ENCODE results near the gene TNF.

Gene TNF

DNA sequence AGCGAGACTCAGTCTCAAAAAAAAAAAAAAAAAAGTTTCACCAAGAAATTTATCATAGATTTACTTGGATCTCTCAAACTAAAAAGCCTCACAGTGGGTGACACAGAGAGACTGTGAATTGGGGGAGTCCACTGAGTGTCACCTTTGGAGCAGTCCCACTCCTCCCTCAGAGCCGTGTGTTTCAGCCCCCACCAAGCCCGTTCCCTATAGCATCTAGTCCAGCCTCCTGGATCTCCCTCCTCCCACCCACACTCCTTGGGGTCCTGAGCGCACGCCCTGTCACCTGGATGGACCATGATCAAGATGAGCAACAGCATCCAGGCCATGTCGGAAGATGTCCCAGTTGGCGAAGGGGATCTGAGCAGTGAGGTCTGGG is 17.0 kb downstream of the TNF start:
- ChIA-PET POLR2A (interaction anchor here (1.0 kb wide), 3 partner anchors 12 to 191 kb away, joined by 3 read pairs; no protein-coding TSS in a partner anchor), CTCF (interaction anchor here (0.6 to 7.6 kb wide), 4 partner anchors 12 to 41 kb away, joined by 3 to 149 read pairs (median 4); partner anchors contain the start of genes LST1, LTB and TNF)
- TF ChIP-seq NFRKB (IDR thresholded peaks at IDR 0.05) (no peak), BHLHE40 (IDR thresholded peaks at IDR 0.05; ENCODE audit: borderline replicate concordance) (no peak), L3MBTL2 (conservative IDR thresholded peaks at IDR 0.05) (no peak), SUZ12 (IDR thresholded peaks at IDR 0.05) (no peak), CTBP1 (IDR thresholded peaks at IDR 0.05; ENCODE audit: borderline replicate concordance) (no peak), ARNT (IDR thresholded peaks at IDR 0.05) (no peak), FOXA1 (IDR thresholded peaks at IDR 0.05) (no peak), LEF1 (IDR thresholded peaks at IDR 0.05; ENCODE audit: borderline replicate concordance) (no peak), FOXK2 (IDR thresholded peaks at IDR 0.05) (no peak), ELF4 (IDR thresholded peaks at IDR 0.05) (no peak), SP1 (IDR thresholded peaks at IDR 0.05) (no peak), TARDBP (IDR thresholded peaks at IDR 0.05) (no peak), FOXM1 (IDR thresholded peaks at IDR 0.05; ENCODE audit: borderline replicate concordance) (no peak), ZNF384 (IDR thresholded peaks at IDR 0.05) (no peak)
- TF ChIP-seq, protein P1, sequence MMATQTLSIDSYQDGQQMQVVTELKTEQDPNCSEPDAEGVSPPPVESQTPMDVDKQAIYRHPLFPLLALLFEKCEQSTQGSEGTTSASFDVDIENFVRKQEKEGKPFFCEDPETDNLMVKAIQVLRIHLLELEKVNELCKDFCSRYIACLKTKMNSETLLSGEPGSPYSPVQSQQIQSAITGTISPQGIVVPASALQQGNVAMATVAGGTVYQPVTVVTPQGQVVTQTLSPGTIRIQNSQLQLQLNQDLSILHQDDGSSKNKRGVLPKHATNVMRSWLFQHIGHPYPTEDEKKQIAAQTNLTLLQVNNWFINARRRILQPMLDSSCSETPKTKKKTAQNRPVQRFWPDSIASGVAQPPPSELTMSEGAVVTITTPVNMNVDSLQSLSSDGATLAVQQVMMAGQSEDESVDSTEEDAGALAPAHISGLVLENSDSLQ (IDR thresholded peaks at IDR 0.05), result no peak

GRCh38 chr6:31597006-31597405 is 21.6 kb downstream of the TNF start:
- ChIA-PET CTCF (interaction anchor here (0.5 to 7.6 kb wide), 9 partner anchors 11 to 355 kb away, joined by 4 to 149 read pairs (median 13); partner anchors contain the start of genes ATP6V1G2, DDX39B, LST1 and LTB), POLR2A (interaction anchor here (0.7 to 5.9 kb wide), 5 partner anchors 9 to 53 kb away, joined by 3 to 91 read pairs (median 12); partner anchors contain the start of genes ATP6V1G2, DDX39B, LTB and NFKBIL1)
- DNase-seq (ENCODE audit: extremely low spot score), result no peak
- TF ChIP-seq SP1 (IDR thresholded peaks at IDR 0.05), result no peak
- TF ChIP-seq LEF1 (IDR thresholded peaks at IDR 0.05; ENCODE audit: borderline replicate concordance), result no peak
- TF ChIP-seq CTBP1 (IDR thresholded peaks at IDR 0.05; ENCODE audit: borderline replicate concordance), result no peak
- TF ChIP-seq NFRKB (IDR thresholded peaks at IDR 0.05), result no peak
- TF ChIP-seq FOXK2 (IDR thresholded peaks at IDR 0.05), result no peak
- no peak for TF ChIP-seq SUZ12 (IDR thresholded peaks at IDR 0.05)
- no peak for TF ChIP-seq TARDBP (IDR thresholded peaks at IDR 0.05)
- no peak for TF ChIP-seq BHLHE40 (IDR thresholded peaks at IDR 0.05; ENCODE audit: borderline replicate concordance)
- TF ChIP-seq ZNF384 (IDR thresholded peaks at IDR 0.05), result no peak
- no peak for TF ChIP-seq HDGF (IDR thresholded peaks at IDR 0.05; ENCODE audit: borderline replicate concordance)
- TF ChIP-seq, protein P1 (IDR thresholded peaks at IDR 0.05), result no peak; the same call in 1 of the 2 replicates
- TF ChIP-seq FOXA1 (IDR thresholded peaks at IDR 0.05), result no peak
- no peak for TF ChIP-seq ELF4 (IDR thresholded peaks at IDR 0.05)
- no peak for TF ChIP-seq L3MBTL2 (conservative IDR thresholded peaks at IDR 0.05)
- no peak for TF ChIP-seq FOXM1 (IDR thresholded peaks at IDR 0.05; ENCODE audit: borderline replicate concordance)
- no peak for TF ChIP-seq ARNT (IDR thresholded peaks at IDR 0.05)

More for the DNA sequence above, 17.0 kb downstream of the TNF start:
- DNase-seq (ENCODE audit: extremely low spot score), result no peak

DNA sequence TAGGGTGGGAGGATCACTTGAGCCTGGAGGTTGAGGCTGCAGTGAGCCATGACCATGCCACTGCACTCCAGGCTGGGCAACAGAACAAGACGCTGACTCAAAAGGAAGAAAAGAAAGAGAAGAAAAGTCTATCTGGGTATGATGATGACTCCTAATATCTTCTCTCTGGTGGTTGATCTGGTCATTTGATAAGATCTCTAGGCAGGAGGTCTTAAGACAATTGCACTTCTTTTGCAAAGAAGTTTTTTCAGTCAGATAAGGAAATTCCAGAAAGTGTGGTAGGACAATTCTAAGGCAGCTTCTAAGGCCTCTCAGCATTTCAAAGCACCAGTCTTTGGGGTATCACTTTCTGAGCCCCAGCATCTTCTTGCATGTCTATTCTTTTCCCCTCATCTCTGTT is 32.0 kb downstream of the TNF start:
- TF ChIP-seq NFRKB (IDR thresholded peaks at IDR 0.05) (no peak), ARNT (IDR thresholded peaks at IDR 0.05) (no peak), CTBP1 (IDR thresholded peaks at IDR 0.05; ENCODE audit: borderline replicate concordance) (no peak), ZNF384 (IDR thresholded peaks at IDR 0.05) (no peak), HDGF (IDR thresholded peaks at IDR 0.05; ENCODE audit: borderline replicate concordance) (no peak), FOXM1 (IDR thresholded peaks at IDR 0.05; ENCODE audit: borderline replicate concordance) (no peak), FOXA1 (IDR thresholded peaks at IDR 0.05) (no peak), ELF4 (IDR thresholded peaks at IDR 0.05) (no peak), TARDBP (IDR thresholded peaks at IDR 0.05) (no peak), L3MBTL2 (conservative IDR thresholded peaks at IDR 0.05) (no peak), BHLHE40 (IDR thresholded peaks at IDR 0.05; ENCODE audit: borderline replicate concordance) (no peak), SP1 (IDR thresholded peaks at IDR 0.05) (no peak), FOXK2 (IDR thresholded peaks at IDR 0.05) (no peak), LEF1 (IDR thresholded peaks at IDR 0.05; ENCODE audit: borderline replicate concordance) (no peak), SUZ12 (IDR thresholded peaks at IDR 0.05) (no peak)
- TF ChIP-seq, protein P1 (IDR thresholded peaks at IDR 0.05), result no peak

GRCh38 chr6:31609519-31610406 is 34.4 kb downstream of the TNF start:
- POLR2A ChIA-PET, result interaction anchor here (0.7 to 2.1 kb wide), 5 partner anchors 29 to 68 kb away, joined by 3 to 9 read pairs (median 3); partner anchors contain the start of genes C6orf47, DDX39B and GPANK1
- TF ChIP-seq, protein P1 (IDR thresholded peaks at IDR 0.05), result no peak
- TF ChIP-seq CTBP1 (IDR thresholded peaks at IDR 0.05; ENCODE audit: borderline replicate concordance) (no peak), FOXK2 (IDR thresholded peaks at IDR 0.05) (no peak), FOXA1 (IDR thresholded peaks at IDR 0.05) (no peak), ARNT (IDR thresholded peaks at IDR 0.05) (no peak), TARDBP (IDR thresholded peaks at IDR 0.05) (no peak)
- no peak for DNase-seq (ENCODE audit: extremely low spot score)
- CTCF ChIA-PET, result interaction anchor here (0.8 to 1.8 kb wide), 4 partner anchors 9 to 59 kb away, joined by 5 to 13 read pairs (median 8); no protein-coding TSS in a partner anchor

More for the DNA sequence above, 32.0 kb downstream of the TNF start:
- CTCF ChIA-PET, result interaction anchor here (2.5 kb wide), 1 partner anchor 9 kb away, joined by 6 read pairs; no protein-coding TSS in a partner anchor
- POLR2A ChIA-PET, result no interaction called here
- no peak for DNase-seq (ENCODE audit: extremely low spot score)
